Fibroblast of lung (primary cell): ENCODE measurements around the gene ISG20. TPM values are rescaled to one million over a fixed set of nuclear protein-coding genes. Genes with fewer than 3 reads are reported as not detected.
A peak's percentile ranks its signal among the peaks of the same experiment; 100 is the strongest.

Experiments
- DNase-seq, 2 donors: peaks; one replicate each; pipeline versions ENCODE4 v3.0.0 to v3.0.0-alpha.2; 2010; ENCODE audit warnings: low read depth in 2 of 2
- H2AFZ ChIP-seq: 2 replicates; pipeline ENCODE4 v1.5.1; 2012; ENCODE audit warnings: low read length, control low read depth, inconsistent platforms
- H3K27ac ChIP-seq: 2 replicates; pipeline ENCODE4 v1.5.1; 2011; ENCODE audit warnings: low read length, control low read depth; ENCODE audit not compliant: insufficient read depth
- H3K27me3 ChIP-seq: 2 replicates; pipeline ENCODE4 v1.5.1; 2011; ENCODE audit warnings: mild to moderate bottlenecking, low read length; ENCODE audit not compliant: control insufficient read depth, insufficient read depth
- H3K36me3 ChIP-seq: 2 replicates; pipeline ENCODE4 v1.5.1; 2011; ENCODE audit warnings: low read length; ENCODE audit not compliant: control insufficient read depth, insufficient read depth
- H3K4me1 ChIP-seq: 2 replicates; pipeline ENCODE4 v1.5.1; 2011; ENCODE audit warnings: low read length; ENCODE audit not compliant: control insufficient read depth, insufficient read depth; ENCODE audit errors: extremely low read depth
- H3K4me2 ChIP-seq: 2 replicates; pipeline ENCODE4 v1.5.1; 2011; ENCODE audit warnings: low read length, control low read depth; ENCODE audit not compliant: insufficient read depth; ENCODE audit errors: extremely low read depth
- H3K4me3 ChIP-seq, 4 experiments: fragments of 200-600 bp in 1 of 4; sonication (generic) in 1 of 4; replicated peaks in 1 of 4; 2 replicates each; pipeline ENCODE4 v1.5.1; 2011 to 2016; ENCODE audit warnings: low read length in 4 of 4, low read depth in 3 of 4, mild to moderate bottlenecking in 3 of 4, control low read depth in 2 of 4, inconsistent platforms in 1 of 4, mixed read lengths in 1 of 4; ENCODE audit not compliant: insufficient read depth in 1 of 4; ENCODE audit errors: control extremely low read depth in 1 of 4
- H3K79me2 ChIP-seq: 2 replicates; pipeline ENCODE4 v1.5.1; 2012; ENCODE audit warnings: mild to moderate bottlenecking, low read length, inconsistent platforms; ENCODE audit not compliant: control insufficient read depth, insufficient read depth
- H3K9ac ChIP-seq: 2 replicates; pipeline ENCODE4 v1.5.1; 2011; ENCODE audit warnings: mild to moderate bottlenecking, low read length, control low read depth; ENCODE audit not compliant: insufficient read depth
- H3K9me3 ChIP-seq: 2 replicates; pipeline ENCODE4 v1.5.1; 2012; ENCODE audit warnings: low read depth, low read length; ENCODE audit not compliant: control insufficient read depth, insufficient read depth
- H4K20me1 ChIP-seq: 2 replicates; pipeline ENCODE4 v1.5.1; 2011; ENCODE audit warnings: low read length; ENCODE audit not compliant: control insufficient read depth, insufficient read depth; ENCODE audit errors: extremely low read depth
- CTCF ChIP-seq, 2 donors: IDR thresholded peaks in 1 of 2; conservative IDR thresholded peaks in 1 of 2; 1 replicate in 1 of 2; 2 replicates in 1 of 2; pipeline ENCODE4 v1.5.1; 2011 to 2012; ENCODE audit warnings: low read length in 2 of 2, control low read depth in 1 of 2, inconsistent platforms in 1 of 2, low read depth in 1 of 2, mild to moderate bottlenecking in 1 of 2
- EZH2 ChIP-seq: IDR thresholded peaks from 2 replicates; pipeline ENCODE4 v1.5.1; 2012; ENCODE audit warnings: low read length, control low read depth, mild to moderate bottlenecking; ENCODE audit errors: missing control alignments
- polyA plus RNA-seq, 2 donors: library from polyadenylated mRNA; depleted of rRNA in 1 of 2; stranded (reverse) in 1 of 2; unstranded in 1 of 2; fragments of >200 nt; gene quantifications; 2 replicates each; pipeline ENCODE4 v1.2.1, GENCODE V29; 2011 to 2012; ENCODE audit warnings: missing spikeins in 1 of 2
- total RNA-seq: library from RNA; depleted of rRNA; stranded (reverse); fragments of >200 nt; gene quantifications from 2 replicates; pipeline ENCODE4 v1.2.1, GENCODE V29; 2014

Gene ISG20
- total and polyA plus RNA-seq, 2 donors (not counting 1 experiment from before 2014, with no cell fraction given), result 2.2 to 3.0 TPM

GRCh38 chr15:88635318-88635717 is 3.5 kb upstream of the ISG20 start:
- Histone ChIP-seq H3K4me2 (no peak overlapping the region), H3K79me2 (peaks cover 16% of the 10 kb centered on the region), H3K36me3 (peaks cover 9% of the 10 kb centered on the region), H3K27ac (no peak overlapping the region), H2AFZ (no peak overlapping the region), H3K4me3 (no peak overlapping the region), H3K4me1 (peaks cover 11% of the 10 kb centered on the region), H3K27me3 (no peaks in the 10 kb centered on the region), H4K20me1 (no peaks in the 10 kb centered on the region), H3K9ac (no peak overlapping the region), H3K9me3 (no peaks in the 10 kb centered on the region)
- peak in 1 of 2 donors; percentile 74 for DNase-seq
- TF ChIP-seq EZH2 (no peak), CTCF (conservative IDR thresholded peaks at IDR 0.05 in 1 of 2, IDR thresholded peaks at IDR 0.05 in 1 of 2; ENCODE audit: low read depth in 1 of 2, low read length in 2 of 2) (no peak)

GRCh38 chr15:88636050-88636449 is 2.8 kb upstream of the ISG20 start:
- TF ChIP-seq CTCF (conservative IDR thresholded peaks at IDR 0.05 in 1 of 2, IDR thresholded peaks at IDR 0.05 in 1 of 2; ENCODE audit: low read depth in 1 of 2, low read length in 2 of 2) (no peak), EZH2 (no peak)
- no peak for DNase-seq

GRCh38 chr15:88636654-88637053 is 2.2 kb upstream of the ISG20 start:
- Histone ChIP-seq H3K9me3 (no peaks in the 10 kb centered on the region), H3K27me3 (no peaks in the 10 kb centered on the region), H3K27ac (peak overlapping the region; percentile 37), H3K79me2 (peaks cover 6% of the 10 kb centered on the region), H2AFZ (no peak overlapping the region), H3K4me3 (no peak overlapping the region), H4K20me1 (no peaks in the 10 kb centered on the region), H3K9ac (no peak overlapping the region), H3K4me2 (no peak overlapping the region), H3K36me3 (peaks cover 3% of the 10 kb centered on the region), H3K4me1 (peaks cover 11% of the 10 kb centered on the region)
- no peak for DNase-seq
- TF ChIP-seq EZH2 (no peak), CTCF (conservative IDR thresholded peaks at IDR 0.05 in 1 of 2, IDR thresholded peaks at IDR 0.05 in 1 of 2; ENCODE audit: low read depth in 1 of 2, low read length in 2 of 2) (no peak)

More at GRCh38 chr15:88636050-88636449, 2.8 kb upstream of the ISG20 start:
- Histone ChIP-seq H3K79me2 (peaks cover 10% of the 10 kb centered on the region), H3K9ac (no peak overlapping the region), H3K27ac (peak overlapping the region; percentile 37), H3K27me3 (no peaks in the 10 kb centered on the region), H3K4me2 (no peak overlapping the region), H3K36me3 (peaks cover 4% of the 10 kb centered on the region), H2AFZ (no peak overlapping the region), H3K9me3 (no peaks in the 10 kb centered on the region), H3K4me3 (no peak overlapping the region), H3K4me1 (peaks cover 11% of the 10 kb centered on the region), H4K20me1 (no peaks in the 10 kb centered on the region)
